HepG2 (cell line): ENCODE results near the gene KCTD13. TPM values are rescaled to one million over a fixed set of nuclear protein-coding genes. Genes with fewer than 3 reads are reported as not detected.
A peak's percentile ranks its signal among the peaks of the same experiment; 100 is the strongest.

ENCODE experiments used
- AGO2 ChIP-seq: fragments of 200-400 bp; formaldehyde crosslinking; optimal IDR thresholded peaks from 2 replicates; pipeline ENCODE3; 2017; ENCODE audit warnings: mild to moderate bottlenecking, low read depth, low read length, moderate library complexity
- CENPT ChIP-seq: sonication (generic); formaldehyde crosslinking; IDR thresholded peaks from 2 replicates; pipeline ENCODE4 v1.8.0; 2022; ENCODE audit warnings: low read depth, mild to moderate bottlenecking, moderate library complexity, missing genetic modification reagents
- FOXP4 ChIP-seq: sonication (generic); formaldehyde crosslinking; IDR thresholded peaks from 2 replicates; pipeline ENCODE4 v1.4.0; 2020; ENCODE audit warnings: missing genetic modification reagents
- HOXA9 ChIP-seq: sonication (generic); formaldehyde crosslinking; IDR thresholded peaks from 2 replicates; pipeline ENCODE4 v1.8.1; 2022; ENCODE audit warnings: missing genetic modification reagents, mild to moderate bottlenecking, moderate library complexity, borderline replicate concordance
- NFKB2 ChIP-seq: sonication (generic); formaldehyde crosslinking; IDR thresholded peaks from 2 replicates; pipeline ENCODE4 v1.4.0; 2020; ENCODE audit warnings: missing genetic modification reagents, borderline replicate concordance
- PHF21A ChIP-seq: sonication (generic); formaldehyde crosslinking; IDR thresholded peaks from 2 replicates; pipeline ENCODE4 v1.5.0; 2020; ENCODE audit warnings: mild to moderate bottlenecking, missing genetic modification reagents
- TEAD3 ChIP-seq: optimal IDR thresholded peaks from 2 replicates; pipeline ENCODE3; 2016; ENCODE audit warnings: borderline replicate concordance
- TFDP1 ChIP-seq: IDR thresholded peaks from 2 replicates; pipeline ENCODE4 v1.6.1; 2016; ENCODE audit warnings: missing compliant biosample characterization, missing genetic modification reagents, borderline replicate concordance
- TFE3 ChIP-seq: IDR thresholded peaks from 2 replicates; pipeline ENCODE4 v1.6.1; 2016
- ZBTB34 ChIP-seq: sonication (generic); formaldehyde crosslinking; IDR thresholded peaks from 2 replicates; pipeline ENCODE4 v1.8.0; 2022; ENCODE audit warnings: mild to moderate bottlenecking, missing genetic modification reagents
- ZMYM4 ChIP-seq: sonication (generic); formaldehyde crosslinking; IDR thresholded peaks from 2 replicates; pipeline ENCODE4 v1.8.1; 2023; ENCODE audit warnings: mild to moderate bottlenecking, missing genetic modification reagents
- ZNF34 ChIP-seq: sonication (generic); formaldehyde crosslinking; IDR thresholded peaks from 2 replicates; pipeline ENCODE4 v1.4.0; 2020; ENCODE audit warnings: mild to moderate bottlenecking, missing genetic modification reagents, borderline replicate concordance
- ZNF414 ChIP-seq: sonication (generic); formaldehyde crosslinking; IDR thresholded peaks from 2 replicates; pipeline ENCODE4 v1.5.0; 2020; ENCODE audit warnings: missing genetic modification reagents
- ZNF430 ChIP-seq: sonication (generic); formaldehyde crosslinking; IDR thresholded peaks from 2 replicates; pipeline ENCODE4 v1.9.0; 2021; ENCODE audit warnings: mild to moderate bottlenecking, missing genetic modification reagents
- ZNF589 ChIP-seq: sonication (generic); formaldehyde crosslinking; conservative IDR thresholded peaks from 2 replicates; pipeline ENCODE4 v1.8.0; 2022; ENCODE audit warnings: mild to moderate bottlenecking, moderate library complexity, missing genetic modification reagents
- ZNF772 ChIP-seq: sonication (generic); formaldehyde crosslinking; IDR thresholded peaks from 2 replicates; pipeline ENCODE4 v1.5.0; 2020; ENCODE audit warnings: mild to moderate bottlenecking, missing genetic modification reagents
- ZSCAN29 ChIP-seq: sonication (generic); formaldehyde crosslinking; conservative IDR thresholded peaks from 2 replicates; pipeline ENCODE4 v1.4.0; 2020; ENCODE audit warnings: mild to moderate bottlenecking, missing genetic modification reagents
- polyA plus RNA-seq, 8 experiments: library from polyadenylated mRNA; depleted of rRNA in 3 of 8; stranded (reverse) in 7 of 8; unstranded in 1 of 8; fragments of >200 nt; fragmentation: Illumina TruSeq in 4 of 8; extraction: Trizol in 4 of 8; gene quantifications; 2 replicates each; pipeline versions ENCODE4 v1.2.1 to v1.2.3, GENCODE V29; 2011 to 2016; ENCODE audit warnings: low read depth in 4 of 8, missing spikeins in 1 of 8, mixed read lengths in 1 of 8; ENCODE audit not compliant: insufficient read depth in 1 of 8
- total RNA-seq, 5 experiments: library from RNA; depleted of rRNA; stranded (reverse); fragments of >200 nt; fragmentation: Illumina TruSeq; extraction: Trizol; gene quantifications; 2 replicates each; pipeline ENCODE4 v1.2.3, GENCODE V29; 2016; ENCODE audit warnings: low read depth in 1 of 5

The KCTD13 gene
- total and polyA plus RNA-seq, 2 of the 13 experiments (the other 11 are each of a cell fraction or from before 2014, with no cell fraction given), result 6.3 to 14.7 TPM

GRCh38 chr16:29961479-29962343 lies 35.7 kb upstream of the KCTD13 start, which contains the start of gene TMEM219 (continued):
- TF ChIP-seq TFDP1 (CRISPR knock-in tag), result peak; percentile 85
- peak; percentile 34 for TF ChIP-seq TFE3
- peak; percentile 53; the same call in 1 of the 2 replicates for TF ChIP-seq ZBTB34
- TF ChIP-seq ZNF430 (CRISPR knock-in tag), result peak; percentile 93
- 0 out of 2 replicates have a peak, but pooled peaks have one; percentile 31 for TF ChIP-seq FOXP4 (CRISPR knock-in tag)
- TF ChIP-seq ZNF414, result no peak
- TF ChIP-seq ZNF772 (CRISPR knock-in tag), result peak; percentile 35; the same call in 1 of the 2 replicates
- TF ChIP-seq ZNF589 (CRISPR knock-in tag), result peak; percentile 77; the same call in 1 of the 2 replicates
- no peak; the same call in 1 of the 2 replicates for TF ChIP-seq NFKB2 (CRISPR knock-in tag)
- TF ChIP-seq PHF21A (CRISPR knock-in tag), result peak; percentile 57; the same call in 1 of the 2 replicates
- peak; percentile 23; the same call in 1 of the 2 replicates for TF ChIP-seq HOXA9 (CRISPR knock-in tag)
- 0 out of 2 replicates have a peak, but pooled peaks have one; percentile 41 for TF ChIP-seq CENPT (CRISPR knock-in tag)
- TF ChIP-seq TEAD3 (CRISPR knock-in tag), result peak; percentile 50
- peak; percentile 61 for TF ChIP-seq AGO2
- 0 out of 2 replicates have a peak, but pooled peaks have one; percentile 28 for TF ChIP-seq ZNF34 (CRISPR knock-in tag)
- no peak for TF ChIP-seq ZSCAN29 (CRISPR knock-in tag)
- peak; percentile 58 for TF ChIP-seq ZMYM4 (CRISPR knock-in tag)
